NCI-H526 treated with DMSO at 0.1 percent for 48 hours (cell line): ENCODE measurements around the gene BLCAP.
A peak's percentile ranks its signal among the peaks of the same experiment; 100 is the strongest.
"Not testable (repeated sequence)": the region's sequence is repeated elsewhere in the genome, so short reads cannot be mapped to it uniquely, and the experiment has no call there.

Source experiments
- DNase-seq: peaks from one replicate; lab custom pipeline; 2025; lab: John Stamatoyannopoulos, UW

BLCAP gene

GRCh38 chr20:37556538-37556937, 28.9 kb upstream of the BLCAP start:
- no peak for DNase-seq

- DNase-seq, result not testable (repeated sequence)
These were observed 27.1 kb upstream of the BLCAP start for GRCh38 chr20:37554721-37555298.

- no peak for DNase-seq
These were observed 24.7 kb upstream of the BLCAP start for GRCh38 chr20:37552415-37552814.

- not testable (repeated sequence) for DNase-seq
These were observed 24.0 kb upstream of the BLCAP start for GRCh38 chr20:37551660-37552059.

GRCh38 chr20:37550101-37550920, 22.6 kb upstream of the BLCAP start:
- DNase-seq, result not testable (repeated sequence)

GRCh38 chr20:37547912-37548311, 20.2 kb upstream of the BLCAP start:
- no peak for DNase-seq

GRCh38 chr20:37545516-37545915, 17.8 kb upstream of the BLCAP start:
- DNase-seq, result no peak

GRCh38 chr20:37544386-37544785, 16.7 kb upstream of the BLCAP start:
- no peak for DNase-seq

- no peak for DNase-seq
These were observed 16.2 kb upstream of the BLCAP start for GRCh38 chr20:37543828-37544227.

- DNase-seq, result no peak
These were observed 14.6 kb upstream of the BLCAP start for GRCh38 chr20:37542281-37542680.

- DNase-seq, result no peak
These were observed 13.7 kb upstream of the BLCAP start for GRCh38 chr20:37541326-37541725.

- not testable (repeated sequence) for DNase-seq
These were observed 13.2 kb upstream of the BLCAP start for GRCh38 chr20:37540838-37541237.

- DNase-seq, result no peak
These were observed 12.3 kb upstream of the BLCAP start for GRCh38 chr20:37540001-37540400.

- no peak for DNase-seq
These were observed 11.7 kb upstream of the BLCAP start for GRCh38 chr20:37539424-37539823.

GRCh38 chr20:37538003-37538402, 10.3 kb upstream of the BLCAP start:
- no peak for DNase-seq

- DNase-seq, result no peak
These were observed 9.8 kb upstream of the BLCAP start for GRCh38 chr20:37537505-37537904.

- DNase-seq, result no peak
These were observed 7.9 kb upstream of the BLCAP start for GRCh38 chr20:37535443-37536132.

- DNase-seq, result peak; percentile 59
These were observed 6.9 kb upstream of the BLCAP start for GRCh38 chr20:37534401-37535157.

GRCh38 chr20:37533154-37533715, 5.6 kb upstream of the BLCAP start:
- DNase-seq, result no peak

- no peak for DNase-seq
These were observed 4.2 kb upstream of the BLCAP start for GRCh38 chr20:37531856-37532255.

- DNase-seq, result no peak
These were observed 3.0 kb upstream of the BLCAP start for GRCh38 chr20:37530696-37531095.
